ENCODE measurements around the gene TMEM45B.
"Not testable (repeated sequence)": the region's sequence is repeated elsewhere in the genome, so short reads cannot be mapped to it uniquely, and the experiment has no call there.

TMEM45B gene

DNA sequence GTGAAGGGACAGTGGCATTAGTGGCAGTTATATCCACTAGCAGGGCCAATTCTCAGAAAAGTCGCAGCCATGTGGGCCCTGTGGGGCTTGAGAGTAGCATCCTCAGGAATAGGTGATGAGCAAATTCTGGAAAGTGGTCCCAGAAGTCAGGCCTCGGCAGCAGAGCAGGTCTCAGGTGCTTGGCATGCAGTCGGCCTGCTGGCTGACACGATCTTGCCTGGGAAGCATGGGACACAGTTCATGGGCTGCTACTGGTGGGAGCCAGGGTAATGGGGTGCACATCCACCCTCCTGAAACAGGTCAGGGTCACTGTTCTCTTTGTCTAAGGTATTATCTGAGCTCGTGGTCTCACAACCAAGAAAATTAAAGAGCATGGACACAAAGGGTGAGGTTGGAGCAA is 36.8 kb upstream of the TMEM45B start:
- TF ChIP-seq, protein P1, sequence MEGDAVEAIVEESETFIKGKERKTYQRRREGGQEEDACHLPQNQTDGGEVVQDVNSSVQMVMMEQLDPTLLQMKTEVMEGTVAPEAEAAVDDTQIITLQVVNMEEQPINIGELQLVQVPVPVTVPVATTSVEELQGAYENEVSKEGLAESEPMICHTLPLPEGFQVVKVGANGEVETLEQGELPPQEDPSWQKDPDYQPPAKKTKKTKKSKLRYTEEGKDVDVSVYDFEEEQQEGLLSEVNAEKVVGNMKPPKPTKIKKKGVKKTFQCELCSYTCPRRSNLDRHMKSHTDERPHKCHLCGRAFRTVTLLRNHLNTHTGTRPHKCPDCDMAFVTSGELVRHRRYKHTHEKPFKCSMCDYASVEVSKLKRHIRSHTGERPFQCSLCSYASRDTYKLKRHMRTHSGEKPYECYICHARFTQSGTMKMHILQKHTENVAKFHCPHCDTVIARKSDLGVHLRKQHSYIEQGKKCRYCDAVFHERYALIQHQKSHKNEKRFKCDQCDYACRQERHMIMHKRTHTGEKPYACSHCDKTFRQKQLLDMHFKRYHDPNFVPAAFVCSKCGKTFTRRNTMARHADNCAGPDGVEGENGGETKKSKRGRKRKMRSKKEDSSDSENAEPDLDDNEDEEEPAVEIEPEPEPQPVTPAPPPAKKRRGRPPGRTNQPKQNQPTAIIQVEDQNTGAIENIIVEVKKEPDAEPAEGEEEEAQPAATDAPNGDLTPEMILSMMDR (IDR thresholded peaks at IDR 0.05; ENCODE audit: control insufficient read depth, extremely low read depth, insufficient read depth) = no peak
- no peak for DNase-seq (ENCODE audit: low read depth)
- no peak overlapping the region for H3K4me3 ChIP-seq (ENCODE audit: low read depth, low read length)

DNA sequence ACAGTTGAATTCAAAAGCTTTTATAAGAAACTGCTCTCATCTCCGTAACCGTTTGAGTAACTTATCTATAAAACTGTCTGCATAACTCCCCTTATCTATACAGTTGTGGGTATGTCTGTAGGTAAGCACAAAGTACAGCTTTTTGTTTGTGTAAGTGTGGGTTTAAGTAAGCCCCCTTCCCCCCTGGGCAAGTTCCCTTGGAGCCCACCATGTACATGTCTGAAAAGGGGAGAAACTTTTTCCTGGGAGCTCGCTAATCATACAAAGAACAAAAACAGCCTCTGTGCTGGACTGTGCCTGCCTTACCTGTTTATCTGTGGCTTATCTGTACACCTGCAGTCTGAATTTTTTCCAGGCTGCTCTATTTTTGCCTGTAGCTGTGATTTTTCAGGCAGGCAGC is 36.3 kb upstream of the TMEM45B start:
- DNase-seq (ENCODE audit: low read depth) = no peak
- no peak overlapping the region for H3K4me3 ChIP-seq (ENCODE audit: low read depth, low read length)
- TF ChIP-seq, protein P1 (IDR thresholded peaks at IDR 0.05; ENCODE audit: control insufficient read depth, extremely low read depth, insufficient read depth) = no peak

DNA sequence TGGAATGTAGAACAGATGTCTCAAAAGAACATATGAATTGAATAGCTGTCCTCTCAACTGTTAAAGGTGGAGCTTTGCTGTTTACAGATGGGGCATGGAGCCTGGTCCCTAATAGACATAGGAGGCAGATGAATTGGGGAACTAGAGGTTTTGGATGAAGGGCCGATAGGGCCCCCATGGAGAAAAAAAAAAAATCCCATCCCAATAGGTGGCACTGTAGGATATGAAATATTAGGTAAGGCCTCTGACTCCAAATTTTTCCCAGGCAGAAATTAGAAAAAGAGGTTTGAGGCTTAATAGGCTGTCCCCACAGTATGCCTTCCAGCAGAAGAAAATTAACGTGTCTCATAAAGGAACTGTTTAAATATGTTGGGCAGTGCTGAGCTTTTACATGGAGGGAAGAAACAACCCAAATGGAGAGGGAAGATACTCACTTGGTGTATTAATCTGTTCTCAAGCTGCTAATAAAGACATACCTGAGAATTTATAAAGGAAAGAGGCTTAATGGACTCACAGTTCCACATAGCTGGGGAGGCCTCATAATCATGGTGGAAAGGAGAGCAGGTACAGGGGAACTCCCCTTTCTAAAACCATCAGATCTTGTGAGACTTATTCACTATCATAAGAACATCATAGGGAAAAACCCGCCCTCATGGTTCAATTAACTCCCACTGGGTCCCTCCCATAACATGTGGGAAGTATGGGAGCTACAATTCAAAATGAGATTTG is 30.1 kb upstream of the TMEM45B start:
- DNase-seq (ENCODE audit: low read depth) = no peak
- no peak overlapping the region for H3K4me3 ChIP-seq (ENCODE audit: low read depth, low read length)
- TF ChIP-seq, protein P1 (IDR thresholded peaks at IDR 0.05; ENCODE audit: control insufficient read depth, extremely low read depth, insufficient read depth) = peak; percentile 47

DNA sequence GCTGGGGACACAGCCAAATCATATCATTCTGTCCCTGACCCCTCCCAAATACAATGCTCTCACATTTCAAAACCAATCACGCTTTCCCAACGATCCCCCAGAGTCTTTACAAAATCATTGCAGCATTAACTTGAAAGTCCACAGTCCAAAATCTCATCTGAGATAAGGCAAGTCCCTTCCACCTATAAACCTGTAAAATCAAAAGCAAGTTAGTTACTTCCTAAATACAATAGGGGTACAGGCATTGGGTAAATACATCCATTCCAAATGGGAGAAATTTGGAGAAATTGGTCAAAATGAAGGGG is 29.6 kb upstream of the TMEM45B start:
- DNase-seq (ENCODE audit: low read depth); H3K4me3 ChIP-seq (ENCODE audit: low read depth, low read length): not testable (repeated sequence)

DNA sequence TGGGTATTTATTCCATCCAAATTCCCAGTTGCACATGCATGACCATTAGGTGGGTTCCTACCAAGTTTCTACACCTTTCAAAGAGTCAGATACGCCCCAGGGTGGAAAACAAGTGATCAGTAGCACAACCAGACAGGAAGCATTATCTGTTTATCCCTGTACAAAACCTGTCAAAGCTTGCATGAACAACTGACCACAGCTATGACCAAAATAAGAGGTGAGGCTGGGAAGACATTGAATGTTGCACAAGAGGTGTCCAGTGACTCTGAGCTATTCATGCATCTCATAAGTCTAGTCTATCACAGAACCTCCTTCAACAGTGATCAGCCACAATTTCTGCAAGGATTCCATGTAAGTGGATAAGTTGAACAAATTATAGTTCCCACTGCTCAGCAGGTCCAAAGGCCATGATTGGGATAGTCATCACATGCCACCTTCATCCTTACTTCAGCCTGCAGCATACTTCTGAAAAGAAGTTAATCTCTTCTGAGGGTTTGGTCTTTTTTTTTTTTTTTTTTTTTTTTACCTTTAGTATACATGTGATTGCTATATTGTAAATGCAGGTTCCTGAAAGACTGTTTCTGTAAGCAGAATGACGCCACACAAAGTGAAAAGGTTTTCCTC is 28.0 kb upstream of the TMEM45B start:
- no peak for DNase-seq (ENCODE audit: low read depth)
- TF ChIP-seq, protein P1 (IDR thresholded peaks at IDR 0.05; ENCODE audit: control insufficient read depth, extremely low read depth, insufficient read depth) = no peak
- no peak overlapping the region for H3K4me3 ChIP-seq (ENCODE audit: low read depth, low read length)

DNA sequence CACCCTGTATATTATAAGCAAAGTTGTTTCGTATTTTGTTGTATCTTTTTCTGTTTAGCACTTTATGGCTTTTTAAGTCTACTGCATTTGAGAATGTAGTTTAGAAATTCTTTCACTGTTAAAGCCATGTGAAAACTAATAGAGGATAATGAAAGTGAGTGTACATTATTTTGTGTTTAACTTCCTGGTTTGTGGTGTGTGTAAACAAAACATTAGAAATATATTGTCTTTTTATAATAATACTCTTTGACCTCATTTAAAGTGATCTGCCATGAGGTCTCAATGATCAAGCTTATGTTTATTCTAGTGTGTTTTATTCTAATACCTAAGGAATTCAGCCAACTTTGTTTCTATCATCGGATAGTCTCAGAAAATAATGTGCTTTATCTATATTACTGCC is 27.4 kb upstream of the TMEM45B start:
- TF ChIP-seq, protein P1 (IDR thresholded peaks at IDR 0.05; ENCODE audit: control insufficient read depth, extremely low read depth, insufficient read depth) = no peak
- no peak for DNase-seq (ENCODE audit: low read depth)

DNA sequence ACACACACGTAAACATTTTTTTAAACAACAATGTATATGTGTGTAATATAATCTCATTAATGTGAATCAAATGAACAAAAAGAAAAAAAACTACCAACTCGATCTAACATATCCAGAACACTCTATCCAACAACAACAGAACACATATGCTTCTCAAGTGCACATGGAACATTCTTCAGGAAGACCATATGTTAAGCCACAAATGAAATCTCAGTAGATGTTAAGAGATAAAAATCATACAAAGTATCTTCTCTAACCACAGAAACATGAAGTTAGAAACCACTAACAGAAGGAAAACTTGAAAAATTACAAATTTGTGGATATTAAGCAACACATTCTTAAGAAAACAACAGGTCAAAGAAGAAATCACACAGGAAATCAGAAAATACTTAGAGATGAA is 25.5 kb upstream of the TMEM45B start:
- DNase-seq (ENCODE audit: low read depth) = no peak
- H3K4me3 ChIP-seq (ENCODE audit: low read depth, low read length) = no peak overlapping the region
- TF ChIP-seq, protein P1 (IDR thresholded peaks at IDR 0.05; ENCODE audit: control insufficient read depth, extremely low read depth, insufficient read depth) = no peak

More for the DNA sequence above, 27.4 kb upstream of the TMEM45B start:
- H3K4me3 ChIP-seq (ENCODE audit: low read depth, low read length) = no peak overlapping the region

Data from LNCaP clone FGC (cell line).